Peyer's patch (tissue), 4 donors: Measurements from ENCODE around the gene CDH4. TPM values are rescaled to one million over a fixed set of nuclear protein-coding genes. Genes with fewer than 3 reads are reported as not detected.

Experiments
- DNase-seq, 3 donors: peaks; one replicate each; pipeline ENCODE4 v3.0.0-alpha.2; 2017 to 2019
- H3K27ac ChIP-seq, 4 donors: fragments of 200-600 bp; sonication (generic); one replicate each; pipeline ENCODE4 v1.5.1; 2016 to 2019
- H3K27me3 ChIP-seq, 2 donors: fragments of 200-600 bp; sonication (generic); one replicate each; pipeline ENCODE4 v1.5.1; 2019
- H3K36me3 ChIP-seq, 3 donors: fragments of 200-600 bp; sonication (generic); one replicate each; pipeline ENCODE4 v1.5.1; 2016 to 2019
- H3K4me1 ChIP-seq, 4 donors: fragments of 200-600 bp; sonication (generic); one replicate each; pipeline ENCODE4 v1.5.1; 2016 to 2019
- H3K4me3 ChIP-seq, 4 donors: fragments of 200-600 bp; sonication (generic); 1 replicate in 3 of 4; 2 replicates in 1 of 4; pipeline ENCODE4 v1.5.1; 2016 to 2019; ENCODE audit warnings: mild to moderate bottlenecking in 1 of 4
- H3K9me3 ChIP-seq, 4 donors: fragments of 200-600 bp; sonication (generic); one replicate each; pipeline ENCODE4 v1.5.1; 2016 to 2019; ENCODE audit warnings: mild to moderate bottlenecking in 1 of 4
- POLR2A ChIP-seq, 2 donors: fragments of 450-650 bp; IDR thresholded peaks; one replicate each; pipeline ENCODE4 v1.5.1; 2017; ENCODE audit warnings: antibody characterized with exemption in 2 of 2, mild to moderate bottlenecking in 2 of 2, moderate library complexity in 2 of 2
- total RNA-seq, 4 donors: library from RNA; depleted of rRNA; stranded (reverse); fragments of >200 nt; gene quantifications; one replicate each; pipeline ENCODE4 v1.1.0, GENCODE V29; 2016
- TF ChIP-seq, protein P1 (sequence below), 6 experiments: fragments of 450-650 bp in 4 of 6; fragments of 200-600 bp in 2 of 6; sonication (generic) in 1 of 6; IDR thresholded peaks; one replicate each; pipeline ENCODE4 v1.5.1; 2017 to 2019; ENCODE audit warnings: antibody characterized with exemption in 6 of 6, mild to moderate bottlenecking in 3 of 6, moderate library complexity in 1 of 6

The CDH4 gene
- total RNA-seq, 4 donors from 2014 or later: 0.27 TPM; not detected in 3

DNA sequence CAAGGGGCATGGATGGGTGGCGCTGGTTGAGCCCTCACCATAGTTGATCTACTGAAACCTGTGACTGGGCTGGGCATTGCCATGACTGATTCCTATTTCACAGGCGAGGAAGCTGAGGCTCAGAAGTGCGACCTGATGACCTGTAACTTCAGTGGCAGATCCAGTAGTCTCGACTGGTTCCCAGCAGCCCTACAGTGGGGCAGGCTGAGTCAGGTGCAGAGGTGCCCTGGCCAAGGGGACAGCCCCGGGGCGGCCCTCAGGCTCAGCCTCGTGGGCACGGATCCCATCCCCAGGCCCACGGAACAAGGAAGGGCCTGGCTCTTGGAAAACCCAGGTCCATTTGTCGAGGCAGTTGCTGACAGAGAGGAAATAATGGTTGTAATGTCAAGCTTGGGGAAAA is 283.0 kb downstream of the CDH4 start:
- Histone ChIP-seq H3K27ac (no peak overlapping the region), H3K4me3 (no peak overlapping the region), H3K27me3 (no peaks in the 10 kb centered on the region), H3K9me3 (no peaks in the 10 kb centered on the region), H3K4me1 (no peaks in the 10 kb centered on the region), H3K36me3 (no peaks in the 10 kb centered on the region)
- no peak for DNase-seq
- TF ChIP-seq POLR2A (IDR thresholded peaks at IDR 0.05): no peak

DNA sequence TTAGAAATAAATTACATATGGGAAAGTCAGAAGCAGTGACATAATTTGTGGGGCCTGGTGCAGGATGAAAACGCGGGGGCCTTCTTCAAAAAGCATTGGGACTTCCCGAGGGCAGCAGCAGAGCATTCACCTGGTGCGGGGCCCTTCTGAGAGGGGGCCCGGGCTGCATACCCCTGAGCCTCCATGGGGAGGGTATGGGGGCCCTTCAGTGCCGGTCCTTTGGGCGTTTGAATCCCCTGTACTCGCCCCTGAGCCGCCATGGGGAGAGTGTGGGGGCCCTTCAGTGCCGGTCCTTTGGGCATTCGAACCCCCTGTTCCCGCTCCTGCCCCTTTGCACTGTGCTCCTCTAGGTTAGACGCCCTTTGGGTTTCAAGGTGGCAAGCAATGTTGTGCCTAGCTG is 283.5 kb downstream of the CDH4 start:
- H3K36me3 ChIP-seq: no peaks in the 10 kb centered on the region
- no peak overlapping the region for H3K27ac ChIP-seq
- H3K27me3 ChIP-seq: no peaks in the 10 kb centered on the region
- H3K9me3 ChIP-seq: no peaks in the 10 kb centered on the region
- no peaks in the 10 kb centered on the region for H3K4me1 ChIP-seq
- no peak for TF ChIP-seq POLR2A (IDR thresholded peaks at IDR 0.05)
- TF ChIP-seq, protein P1, sequence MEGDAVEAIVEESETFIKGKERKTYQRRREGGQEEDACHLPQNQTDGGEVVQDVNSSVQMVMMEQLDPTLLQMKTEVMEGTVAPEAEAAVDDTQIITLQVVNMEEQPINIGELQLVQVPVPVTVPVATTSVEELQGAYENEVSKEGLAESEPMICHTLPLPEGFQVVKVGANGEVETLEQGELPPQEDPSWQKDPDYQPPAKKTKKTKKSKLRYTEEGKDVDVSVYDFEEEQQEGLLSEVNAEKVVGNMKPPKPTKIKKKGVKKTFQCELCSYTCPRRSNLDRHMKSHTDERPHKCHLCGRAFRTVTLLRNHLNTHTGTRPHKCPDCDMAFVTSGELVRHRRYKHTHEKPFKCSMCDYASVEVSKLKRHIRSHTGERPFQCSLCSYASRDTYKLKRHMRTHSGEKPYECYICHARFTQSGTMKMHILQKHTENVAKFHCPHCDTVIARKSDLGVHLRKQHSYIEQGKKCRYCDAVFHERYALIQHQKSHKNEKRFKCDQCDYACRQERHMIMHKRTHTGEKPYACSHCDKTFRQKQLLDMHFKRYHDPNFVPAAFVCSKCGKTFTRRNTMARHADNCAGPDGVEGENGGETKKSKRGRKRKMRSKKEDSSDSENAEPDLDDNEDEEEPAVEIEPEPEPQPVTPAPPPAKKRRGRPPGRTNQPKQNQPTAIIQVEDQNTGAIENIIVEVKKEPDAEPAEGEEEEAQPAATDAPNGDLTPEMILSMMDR (IDR thresholded peaks at IDR 0.05): no peak
- no peak for DNase-seq
- no peak overlapping the region for H3K4me3 ChIP-seq

DNA sequence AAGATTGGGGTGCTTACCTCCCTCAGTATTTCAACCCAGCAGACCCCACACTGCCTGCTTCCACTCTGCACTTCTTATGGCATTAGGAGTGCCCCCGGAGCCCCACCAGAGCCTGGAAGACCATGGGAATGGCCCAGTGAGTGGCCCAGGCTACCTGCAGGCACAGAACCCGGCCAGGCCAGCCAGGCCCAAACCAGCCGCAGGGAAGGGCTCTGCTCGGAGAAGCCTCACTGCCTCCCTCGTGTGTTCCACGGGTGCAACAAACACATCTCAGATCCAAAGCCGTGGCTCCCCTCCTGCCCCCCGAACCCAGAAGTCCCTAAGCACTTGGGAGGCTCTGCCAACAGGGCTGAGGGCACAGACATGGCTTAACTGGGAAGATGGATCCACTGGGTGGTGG is 283.9 kb downstream of the CDH4 start:
- DNase-seq: no peak
- Histone ChIP-seq H3K4me3 (no peak overlapping the region), H3K27ac (no peak overlapping the region), H3K4me1 (no peaks in the 10 kb centered on the region), H3K27me3 (no peaks in the 10 kb centered on the region), H3K36me3 (no peaks in the 10 kb centered on the region), H3K9me3 (no peaks in the 10 kb centered on the region)
- TF ChIP-seq, protein P1 (IDR thresholded peaks at IDR 0.05): no peak
- no peak for TF ChIP-seq POLR2A (IDR thresholded peaks at IDR 0.05)

GRCh38 chr20:61536671-61537070 is 284.6 kb downstream of the CDH4 start:
- no peak overlapping the region for H3K27ac ChIP-seq
- no peak for TF ChIP-seq POLR2A (IDR thresholded peaks at IDR 0.05)
- TF ChIP-seq, protein P1 (IDR thresholded peaks at IDR 0.05): no peak
- no peaks in the 10 kb centered on the region for H3K4me1 ChIP-seq
- no peaks in the 10 kb centered on the region for H3K27me3 ChIP-seq
- no peak overlapping the region for H3K4me3 ChIP-seq
- no peaks in the 10 kb centered on the region for H3K36me3 ChIP-seq
- H3K9me3 ChIP-seq: no peaks in the 10 kb centered on the region
- no peak for DNase-seq

DNA sequence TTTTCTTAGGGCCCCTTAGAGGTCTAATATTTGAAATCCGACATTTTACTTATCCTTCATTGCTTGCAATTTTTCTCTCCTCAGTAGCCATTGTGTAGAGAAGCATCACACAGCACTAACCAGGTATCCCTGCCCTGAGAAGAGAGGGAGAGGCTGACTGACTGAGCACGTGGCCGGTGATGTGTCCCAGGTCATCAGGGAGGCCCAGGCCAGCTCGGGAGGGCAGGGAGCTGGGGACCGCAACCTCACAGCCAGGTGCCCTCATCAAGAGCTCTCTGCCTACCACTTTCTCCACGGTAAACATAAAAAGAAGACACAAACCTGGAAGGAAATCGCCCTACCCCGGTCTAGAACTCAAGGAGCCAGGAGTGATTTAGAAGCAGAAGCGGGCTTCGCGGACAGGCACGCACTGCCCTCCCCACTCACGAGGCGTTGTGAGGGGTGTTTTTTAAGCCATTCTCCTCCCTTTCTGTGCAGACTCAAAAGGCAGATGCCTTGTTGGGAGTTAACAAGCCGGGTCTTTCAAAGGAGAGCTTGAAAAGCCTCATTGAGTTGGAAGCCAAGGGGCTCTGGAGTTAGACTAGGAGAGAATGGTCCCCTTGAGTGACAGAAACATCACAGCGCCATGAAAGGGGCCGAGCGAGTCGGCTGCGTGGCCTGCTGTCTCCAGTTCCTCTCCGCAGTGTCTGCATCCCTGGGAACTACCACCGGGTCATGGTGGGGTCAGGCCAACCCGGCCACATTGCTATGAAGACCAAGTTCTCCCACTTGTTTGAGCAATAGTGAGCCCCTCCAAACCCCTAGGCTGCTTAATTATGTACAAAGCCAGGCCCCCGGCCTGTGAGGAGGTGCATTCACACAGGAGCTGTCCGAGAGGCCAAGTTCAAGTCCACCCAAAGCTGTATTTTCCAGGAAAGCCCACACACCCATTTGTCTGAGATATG is 285.4 kb downstream of the CDH4 start:
- Histone ChIP-seq H3K4me1 (no peaks in the 10 kb centered on the region), H3K36me3 (no peaks in the 10 kb centered on the region), H3K4me3 (no peak overlapping the region), H3K27ac (no peak overlapping the region), H3K27me3 (no peaks in the 10 kb centered on the region), H3K9me3 (no peaks in the 10 kb centered on the region)
- no peak for TF ChIP-seq POLR2A (IDR thresholded peaks at IDR 0.05)
- TF ChIP-seq, protein P1 (IDR thresholded peaks at IDR 0.05): no peak
- DNase-seq: no peak

DNA sequence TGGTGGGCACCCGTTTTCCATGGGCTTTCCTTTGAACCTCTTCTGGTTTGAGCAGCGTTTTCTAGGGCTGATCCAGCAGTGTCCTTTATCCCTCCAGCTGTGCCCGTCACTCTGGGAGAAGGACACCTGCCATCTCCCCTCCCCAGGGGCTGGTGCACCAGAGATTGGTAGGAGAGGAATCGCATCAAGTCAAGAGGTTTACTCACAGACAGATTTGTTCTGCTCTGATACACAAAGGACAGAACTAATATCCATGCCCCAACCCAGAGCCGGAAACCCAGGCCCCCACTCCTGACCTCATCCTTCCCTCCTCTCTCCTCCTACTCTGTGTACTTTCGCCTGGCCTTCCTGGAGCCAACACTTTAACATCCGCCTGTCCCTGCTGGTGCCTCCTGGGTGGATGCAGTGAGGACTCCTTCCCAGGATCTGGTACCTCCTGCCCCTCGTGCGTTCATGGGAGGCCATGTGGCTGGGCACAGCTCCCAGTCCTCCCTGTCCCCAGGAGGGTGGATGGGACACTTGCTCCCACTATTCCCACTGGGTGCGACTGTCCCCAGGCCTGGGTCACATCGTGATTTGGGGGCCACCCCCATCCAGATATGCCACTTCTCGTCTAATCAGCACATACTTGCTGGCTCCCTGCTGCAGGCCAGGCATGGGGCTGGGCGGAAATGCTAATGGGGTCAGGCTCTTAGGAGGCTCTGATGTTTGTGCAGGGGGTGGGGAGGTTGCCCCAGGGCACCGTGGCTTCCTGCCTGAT is 286.3 kb downstream of the CDH4 start:
- no peak for DNase-seq
- no peak overlapping the region for H3K27ac ChIP-seq
- H3K27me3 ChIP-seq: no peaks in the 10 kb centered on the region
- TF ChIP-seq, protein P1 (IDR thresholded peaks at IDR 0.05): no peak
- no peak for TF ChIP-seq POLR2A (IDR thresholded peaks at IDR 0.05)
- H3K36me3 ChIP-seq: no peaks in the 10 kb centered on the region
- no peaks in the 10 kb centered on the region for H3K4me1 ChIP-seq
- no peaks in the 10 kb centered on the region for H3K9me3 ChIP-seq
- no peak overlapping the region for H3K4me3 ChIP-seq
